ENCODE data around the gene ELK4.

DNA sequence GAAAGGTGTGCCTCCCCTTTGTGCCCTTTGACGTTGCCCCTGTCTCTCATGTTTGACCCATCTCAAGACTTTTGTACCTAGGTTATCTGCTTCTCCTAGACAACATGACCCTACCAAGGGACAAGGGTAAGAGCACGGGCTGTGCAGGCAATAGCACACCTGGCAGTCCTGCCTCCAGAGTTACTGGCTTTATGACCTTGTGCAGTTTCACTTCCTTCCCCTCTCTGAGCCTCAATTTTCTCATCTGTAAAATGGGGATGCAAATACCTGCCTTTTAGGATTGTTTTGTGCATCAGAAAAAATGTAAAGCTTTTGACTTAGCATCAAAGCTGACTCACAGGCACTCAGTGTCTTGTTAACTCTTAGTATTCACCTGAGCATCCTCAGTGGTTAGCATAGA, 36.4 kb downstream of the ELK4 start:
- TF ChIP-seq EZH2 (IDR thresholded peaks at IDR 0.05; ENCODE audit: low read depth, unreplicated experiment) (no peak), EZH2phosphoT487 (IDR thresholded peaks at IDR 0.05; ENCODE audit: unreplicated experiment) (no peak), POLR2AphosphoS5 (IDR thresholded peaks at IDR 0.05; ENCODE audit: low read depth) (no peak), CREB1 (CRISPR knock-in tag; IDR thresholded peaks at IDR 0.05; ENCODE audit: low read depth) (no peak), JUNB (IDR thresholded peaks at IDR 0.05; ENCODE audit: unreplicated experiment) (no peak), ZNF331 (CRISPR knock-in tag; IDR thresholded peaks at IDR 0.05; ENCODE audit: low read depth) (no peak), STAT1 (IDR thresholded peaks at IDR 0.05; ENCODE audit: unreplicated experiment) (no peak)
- TF ChIP-seq, protein P1, sequence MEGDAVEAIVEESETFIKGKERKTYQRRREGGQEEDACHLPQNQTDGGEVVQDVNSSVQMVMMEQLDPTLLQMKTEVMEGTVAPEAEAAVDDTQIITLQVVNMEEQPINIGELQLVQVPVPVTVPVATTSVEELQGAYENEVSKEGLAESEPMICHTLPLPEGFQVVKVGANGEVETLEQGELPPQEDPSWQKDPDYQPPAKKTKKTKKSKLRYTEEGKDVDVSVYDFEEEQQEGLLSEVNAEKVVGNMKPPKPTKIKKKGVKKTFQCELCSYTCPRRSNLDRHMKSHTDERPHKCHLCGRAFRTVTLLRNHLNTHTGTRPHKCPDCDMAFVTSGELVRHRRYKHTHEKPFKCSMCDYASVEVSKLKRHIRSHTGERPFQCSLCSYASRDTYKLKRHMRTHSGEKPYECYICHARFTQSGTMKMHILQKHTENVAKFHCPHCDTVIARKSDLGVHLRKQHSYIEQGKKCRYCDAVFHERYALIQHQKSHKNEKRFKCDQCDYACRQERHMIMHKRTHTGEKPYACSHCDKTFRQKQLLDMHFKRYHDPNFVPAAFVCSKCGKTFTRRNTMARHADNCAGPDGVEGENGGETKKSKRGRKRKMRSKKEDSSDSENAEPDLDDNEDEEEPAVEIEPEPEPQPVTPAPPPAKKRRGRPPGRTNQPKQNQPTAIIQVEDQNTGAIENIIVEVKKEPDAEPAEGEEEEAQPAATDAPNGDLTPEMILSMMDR (conservative IDR thresholded peaks at IDR 0.05; ENCODE audit: low read depth in 2 of 2), result no peak
- TF ChIP-seq, protein P2, sequence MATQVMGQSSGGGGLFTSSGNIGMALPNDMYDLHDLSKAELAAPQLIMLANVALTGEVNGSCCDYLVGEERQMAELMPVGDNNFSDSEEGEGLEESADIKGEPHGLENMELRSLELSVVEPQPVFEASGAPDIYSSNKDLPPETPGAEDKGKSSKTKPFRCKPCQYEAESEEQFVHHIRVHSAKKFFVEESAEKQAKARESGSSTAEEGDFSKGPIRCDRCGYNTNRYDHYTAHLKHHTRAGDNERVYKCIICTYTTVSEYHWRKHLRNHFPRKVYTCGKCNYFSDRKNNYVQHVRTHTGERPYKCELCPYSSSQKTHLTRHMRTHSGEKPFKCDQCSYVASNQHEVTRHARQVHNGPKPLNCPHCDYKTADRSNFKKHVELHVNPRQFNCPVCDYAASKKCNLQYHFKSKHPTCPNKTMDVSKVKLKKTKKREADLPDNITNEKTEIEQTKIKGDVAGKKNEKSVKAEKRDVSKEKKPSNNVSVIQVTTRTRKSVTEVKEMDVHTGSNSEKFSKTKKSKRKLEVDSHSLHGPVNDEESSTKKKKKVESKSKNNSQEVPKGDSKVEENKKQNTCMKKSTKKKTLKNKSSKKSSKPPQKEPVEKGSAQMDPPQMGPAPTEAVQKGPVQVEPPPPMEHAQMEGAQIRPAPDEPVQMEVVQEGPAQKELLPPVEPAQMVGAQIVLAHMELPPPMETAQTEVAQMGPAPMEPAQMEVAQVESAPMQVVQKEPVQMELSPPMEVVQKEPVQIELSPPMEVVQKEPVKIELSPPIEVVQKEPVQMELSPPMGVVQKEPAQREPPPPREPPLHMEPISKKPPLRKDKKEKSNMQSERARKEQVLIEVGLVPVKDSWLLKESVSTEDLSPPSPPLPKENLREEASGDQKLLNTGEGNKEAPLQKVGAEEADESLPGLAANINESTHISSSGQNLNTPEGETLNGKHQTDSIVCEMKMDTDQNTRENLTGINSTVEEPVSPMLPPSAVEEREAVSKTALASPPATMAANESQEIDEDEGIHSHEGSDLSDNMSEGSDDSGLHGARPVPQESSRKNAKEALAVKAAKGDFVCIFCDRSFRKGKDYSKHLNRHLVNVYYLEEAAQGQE (IDR thresholded peaks at IDR 0.05; ENCODE audit: unreplicated experiment), result no peak
- TF ChIP-seq, protein P3, sequence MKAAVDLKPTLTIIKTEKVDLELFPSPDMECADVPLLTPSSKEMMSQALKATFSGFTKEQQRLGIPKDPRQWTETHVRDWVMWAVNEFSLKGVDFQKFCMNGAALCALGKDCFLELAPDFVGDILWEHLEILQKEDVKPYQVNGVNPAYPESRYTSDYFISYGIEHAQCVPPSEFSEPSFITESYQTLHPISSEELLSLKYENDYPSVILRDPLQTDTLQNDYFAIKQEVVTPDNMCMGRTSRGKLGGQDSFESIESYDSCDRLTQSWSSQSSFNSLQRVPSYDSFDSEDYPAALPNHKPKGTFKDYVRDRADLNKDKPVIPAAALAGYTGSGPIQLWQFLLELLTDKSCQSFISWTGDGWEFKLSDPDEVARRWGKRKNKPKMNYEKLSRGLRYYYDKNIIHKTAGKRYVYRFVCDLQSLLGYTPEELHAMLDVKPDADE (IDR thresholded peaks at IDR 0.05), result no peak

Measured in GM23338 (cell line).